Measurements from ENCODE around the gene RADIL.

GRCh38 chr7:4820967-4821471 is 62.5 kb downstream of the RADIL start:
- TF ChIP-seq CTCF (IDR thresholded peaks at IDR 0.05; ENCODE audit: low read depth, low read length) (no peak), EZH2phosphoT487 (IDR thresholded peaks at IDR 0.05; ENCODE audit: low read depth) (no peak)

Measured in OCI-LY3 (cell line).